ENCODE results near the gene CACNA2D4.

Gene CACNA2D4

DNA sequence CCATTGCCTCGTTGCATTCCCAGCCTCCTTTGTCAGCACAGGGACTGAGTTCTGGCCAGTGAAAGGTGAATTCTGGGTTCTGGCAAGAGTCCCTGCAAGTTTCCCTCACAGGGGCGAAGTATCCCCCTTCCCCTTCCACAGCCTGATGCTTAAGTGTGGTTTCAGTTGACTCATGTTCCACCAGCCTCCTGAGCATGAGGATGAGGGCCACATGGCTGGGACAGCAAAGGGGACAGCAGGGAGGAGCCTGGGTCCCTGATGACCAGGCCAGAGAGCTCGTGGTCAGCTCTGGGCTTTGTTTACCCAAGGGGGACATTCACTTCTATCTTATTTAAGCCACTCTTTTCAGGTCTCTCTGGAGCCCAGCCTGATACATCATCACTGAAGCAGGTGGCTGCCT is 36.5 kb downstream of the CACNA2D4 start:
- Histone ChIP-seq H3K9ac (ENCODE audit: low read depth, low read length) (no peak overlapping the region), H3K4me1 (ENCODE audit: insufficient read depth, low read length) (no peaks in the 10 kb centered on the region), H3K27ac (ENCODE audit: low read length) (no peak overlapping the region), H3K9me3 (ENCODE audit: insufficient read depth, low read depth, low read length) (no peaks in the 10 kb centered on the region), H3K36me3 (ENCODE audit: insufficient read depth, low read depth, low read length) (no peaks in the 10 kb centered on the region), H3K27me3 (ENCODE audit: insufficient read depth, low read length) (no peaks in the 10 kb centered on the region), H3K4me3 (ENCODE audit: low read length) (no peak overlapping the region)

DNA sequence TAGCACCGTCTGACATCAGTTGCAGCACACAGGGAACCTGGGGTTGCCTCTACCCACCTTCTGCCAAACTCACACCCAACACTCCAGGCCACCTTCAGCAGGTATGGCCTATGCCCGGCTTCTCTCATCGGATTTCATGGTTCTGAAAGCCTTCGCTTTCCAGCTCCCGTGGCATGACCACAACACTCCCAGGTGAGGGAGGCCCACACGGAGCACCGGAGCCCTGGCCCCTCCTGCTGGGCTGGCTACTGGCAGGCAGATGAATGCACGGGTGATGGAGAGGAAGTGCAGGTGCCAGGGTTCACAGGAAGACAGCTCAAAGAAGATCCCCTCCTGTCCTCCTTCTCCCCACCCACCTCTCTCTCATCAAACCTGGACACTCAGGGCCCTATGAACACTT is 37.2 kb downstream of the CACNA2D4 start:
- H3K4me3 ChIP-seq (ENCODE audit: low read length), result no peak overlapping the region
- no peak overlapping the region for H3K9ac ChIP-seq (ENCODE audit: low read depth, low read length)
- H3K4me1 ChIP-seq (ENCODE audit: insufficient read depth, low read length), result no peaks in the 10 kb centered on the region
- no peaks in the 10 kb centered on the region for H3K27me3 ChIP-seq (ENCODE audit: insufficient read depth, low read length)
- H3K9me3 ChIP-seq (ENCODE audit: insufficient read depth, low read depth, low read length), result no peaks in the 10 kb centered on the region
- no peaks in the 10 kb centered on the region for H3K36me3 ChIP-seq (ENCODE audit: insufficient read depth, low read depth, low read length)
- no peak overlapping the region for H3K27ac ChIP-seq (ENCODE audit: low read length)

DNA sequence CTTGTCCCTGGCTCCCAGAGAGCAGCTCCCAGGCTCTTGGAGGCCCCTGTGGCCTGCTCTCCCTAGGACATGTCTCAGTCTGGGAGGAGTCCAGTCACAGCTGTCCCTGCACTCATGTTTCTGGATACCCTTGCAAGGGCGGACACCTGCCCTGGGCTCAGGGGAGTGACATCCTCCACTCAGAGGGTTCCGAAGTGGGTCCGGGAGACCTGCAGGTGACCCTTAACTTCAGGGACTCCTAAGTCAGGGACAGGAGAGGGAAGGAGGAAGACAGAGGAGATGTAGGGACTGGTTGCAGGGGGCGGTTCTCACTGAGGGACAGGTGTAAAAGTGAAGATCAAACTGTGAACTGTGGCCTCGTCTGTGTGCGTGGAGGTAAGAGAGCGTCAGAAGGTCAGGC is 37.6 kb downstream of the CACNA2D4 start:
- H3K9ac ChIP-seq (ENCODE audit: low read depth, low read length), result no peak overlapping the region
- no peaks in the 10 kb centered on the region for H3K36me3 ChIP-seq (ENCODE audit: insufficient read depth, low read depth, low read length)
- no peaks in the 10 kb centered on the region for H3K27me3 ChIP-seq (ENCODE audit: insufficient read depth, low read length)
- no peak overlapping the region for H3K27ac ChIP-seq (ENCODE audit: low read length)
- no peaks in the 10 kb centered on the region for H3K9me3 ChIP-seq (ENCODE audit: insufficient read depth, low read depth, low read length)
- H3K4me1 ChIP-seq (ENCODE audit: insufficient read depth, low read length), result no peaks in the 10 kb centered on the region
- H3K4me3 ChIP-seq (ENCODE audit: low read length), result no peak overlapping the region

DNA sequence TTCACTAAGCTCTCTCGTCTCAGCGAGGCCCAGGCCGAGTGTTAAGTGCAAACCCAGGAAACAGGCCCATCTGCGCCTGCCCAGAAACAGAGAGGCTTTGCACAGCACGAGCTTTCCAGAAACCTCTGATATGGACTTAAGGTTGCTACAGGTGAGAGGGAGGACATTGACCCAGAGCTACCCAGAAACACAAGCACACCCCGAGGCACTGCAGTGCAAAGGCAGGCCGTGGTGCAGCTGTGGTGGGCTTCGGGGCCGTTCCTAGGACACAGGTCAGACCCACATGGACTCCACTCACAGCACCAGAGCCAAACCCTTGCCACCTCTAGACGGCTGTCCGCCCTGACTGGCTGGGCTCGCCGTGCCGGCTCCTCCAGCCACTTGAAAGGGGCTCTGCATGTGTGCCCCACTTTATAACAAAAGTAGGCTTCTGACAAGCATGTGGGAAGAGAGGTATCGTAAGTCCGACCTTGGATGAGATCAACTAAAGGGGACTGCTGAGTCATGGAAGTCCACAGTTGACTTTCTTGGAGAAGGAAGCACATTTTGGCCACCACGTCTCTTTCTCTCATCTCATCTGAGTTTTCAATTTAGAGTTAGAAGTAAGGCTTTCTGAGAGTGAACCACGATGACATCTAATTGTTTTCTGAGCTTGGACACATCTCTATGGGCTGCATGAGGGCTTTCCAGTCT is 38.2 kb downstream of the CACNA2D4 start:
- Histone ChIP-seq H3K4me3 (ENCODE audit: low read length) (no peak overlapping the region), H3K4me1 (ENCODE audit: insufficient read depth, low read length) (no peaks in the 10 kb centered on the region), H3K9ac (ENCODE audit: low read depth, low read length) (no peak overlapping the region), H3K9me3 (ENCODE audit: insufficient read depth, low read depth, low read length) (no peaks in the 10 kb centered on the region), H3K36me3 (ENCODE audit: insufficient read depth, low read depth, low read length) (no peaks in the 10 kb centered on the region), H3K27me3 (ENCODE audit: insufficient read depth, low read length) (no peaks in the 10 kb centered on the region), H3K27ac (ENCODE audit: low read length) (no peak overlapping the region)

DNA sequence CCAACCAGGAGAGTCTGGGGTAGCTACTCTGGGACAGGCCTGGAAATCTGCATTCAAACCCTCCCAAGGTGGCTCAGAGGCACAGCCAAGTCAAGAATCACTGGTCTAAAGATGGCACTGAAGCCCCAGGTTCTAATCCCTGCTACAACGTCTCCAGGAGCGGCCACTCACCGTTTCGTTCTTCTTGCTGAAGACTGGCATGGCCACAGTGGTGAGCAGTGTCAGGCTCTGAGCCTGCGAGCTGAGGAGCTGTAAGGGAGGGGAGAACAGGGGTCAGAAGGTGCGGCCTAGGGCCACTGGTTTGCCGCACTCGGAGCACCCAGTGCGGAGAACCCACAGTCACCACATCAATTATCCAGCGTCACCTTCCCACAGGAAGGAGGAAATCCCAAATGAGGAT is 38.8 kb downstream of the CACNA2D4 start:
- Histone ChIP-seq H3K9me3 (ENCODE audit: insufficient read depth, low read depth, low read length) (no peaks in the 10 kb centered on the region), H3K9ac (ENCODE audit: low read depth, low read length) (no peak overlapping the region), H3K27me3 (ENCODE audit: insufficient read depth, low read length) (no peaks in the 10 kb centered on the region)

DNA sequence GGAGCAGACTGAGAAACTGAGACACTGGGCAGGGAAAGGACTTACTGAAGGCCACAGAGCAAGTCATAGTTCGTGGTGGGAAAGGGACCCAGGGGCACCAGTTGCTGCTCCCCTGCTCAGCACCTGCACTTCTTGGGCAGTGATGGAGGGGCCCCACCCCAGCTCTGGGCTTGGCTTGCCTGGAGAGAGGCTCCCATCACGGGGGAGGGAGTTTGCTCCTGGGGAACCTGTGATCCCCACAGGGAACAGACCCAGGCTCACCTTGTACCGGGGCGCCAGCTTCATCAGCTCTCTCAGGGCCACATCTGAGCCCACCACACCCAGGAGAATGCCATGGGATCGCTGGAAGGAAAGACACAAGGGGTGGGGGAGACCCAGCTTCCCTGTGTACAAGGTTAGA is 39.8 kb downstream of the CACNA2D4 start:
- Histone ChIP-seq H3K27me3 (ENCODE audit: insufficient read depth, low read length) (no peaks in the 10 kb centered on the region), H3K9ac (ENCODE audit: low read depth, low read length) (no peak overlapping the region), H3K9me3 (ENCODE audit: insufficient read depth, low read depth, low read length) (no peaks in the 10 kb centered on the region), H3K36me3 (ENCODE audit: insufficient read depth, low read depth, low read length) (no peaks in the 10 kb centered on the region), H3K27ac (ENCODE audit: low read length) (no peak overlapping the region), H3K4me1 (ENCODE audit: insufficient read depth, low read length) (no peaks in the 10 kb centered on the region), H3K4me3 (ENCODE audit: low read length) (no peak overlapping the region)

More for the DNA sequence above, 38.8 kb downstream of the CACNA2D4 start:
- H3K4me1 ChIP-seq (ENCODE audit: insufficient read depth, low read length), result no peaks in the 10 kb centered on the region
- no peak overlapping the region for H3K4me3 ChIP-seq (ENCODE audit: low read length)
- no peaks in the 10 kb centered on the region for H3K36me3 ChIP-seq (ENCODE audit: insufficient read depth, low read depth, low read length)
- no peak overlapping the region for H3K27ac ChIP-seq (ENCODE audit: low read length)

DNA sequence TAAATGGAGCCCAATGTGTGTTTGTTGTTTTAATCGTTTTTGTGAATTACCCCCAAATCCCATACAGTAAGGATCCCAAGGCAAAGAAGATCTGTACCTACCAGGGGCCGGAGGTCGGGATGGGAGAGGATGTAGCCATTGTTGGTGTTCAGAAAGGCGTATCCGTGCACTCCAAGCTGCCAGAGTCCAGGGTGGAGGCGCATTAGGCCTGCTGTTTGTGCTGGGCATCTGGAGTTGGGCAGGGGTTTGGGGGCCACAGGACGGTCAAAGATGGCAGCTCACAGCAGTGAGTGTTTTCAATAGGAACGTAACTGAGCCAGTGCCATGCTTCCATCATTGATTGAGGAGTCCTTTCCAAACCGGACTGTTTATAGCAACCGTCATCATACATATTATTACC is 40.2 kb downstream of the CACNA2D4 start:
- Histone ChIP-seq H3K27ac (ENCODE audit: low read length) (no peak overlapping the region), H3K4me3 (ENCODE audit: low read length) (no peak overlapping the region), H3K4me1 (ENCODE audit: insufficient read depth, low read length) (no peaks in the 10 kb centered on the region), H3K36me3 (ENCODE audit: insufficient read depth, low read depth, low read length) (no peaks in the 10 kb centered on the region), H3K27me3 (ENCODE audit: insufficient read depth, low read length) (no peaks in the 10 kb centered on the region), H3K9me3 (ENCODE audit: insufficient read depth, low read depth, low read length) (no peaks in the 10 kb centered on the region), H3K9ac (ENCODE audit: low read depth, low read length) (no peak overlapping the region)

DNA sequence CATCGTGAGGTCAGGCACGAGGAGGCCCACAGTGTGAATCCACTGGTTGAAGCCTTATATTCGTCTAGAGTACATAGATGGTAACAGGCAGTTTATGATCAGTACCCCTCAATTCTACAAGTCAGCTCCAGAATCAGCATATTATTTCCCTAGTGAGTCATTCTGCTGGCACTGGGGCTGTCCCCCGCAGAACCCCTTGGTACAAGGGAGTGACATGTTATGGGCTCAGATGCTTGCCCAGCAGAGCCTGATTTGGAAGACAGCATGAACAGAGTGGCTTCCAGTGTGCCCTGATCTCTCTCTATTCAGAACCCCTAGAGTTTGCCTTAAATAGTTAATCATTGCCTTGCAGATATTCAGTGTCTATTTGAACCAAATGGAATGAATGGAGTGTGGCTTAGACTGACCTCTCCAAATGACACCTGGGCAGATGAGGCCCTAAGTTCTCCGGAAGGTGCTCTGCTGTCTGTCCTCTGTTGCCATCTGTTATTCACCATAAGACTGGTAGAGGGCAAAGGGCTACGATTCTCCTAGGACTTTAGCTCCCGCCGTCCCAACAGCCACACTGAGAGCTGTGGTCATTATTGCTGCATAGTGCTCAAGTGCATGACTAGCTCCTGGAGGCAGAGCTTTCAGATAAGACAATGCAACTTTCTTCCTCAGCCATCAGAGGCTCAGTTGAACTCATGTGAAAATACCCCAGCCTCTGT is 41.1 kb downstream of the CACNA2D4 start:
- H3K4me3 ChIP-seq (ENCODE audit: low read length), result no peak overlapping the region
- no peaks in the 10 kb centered on the region for H3K4me1 ChIP-seq (ENCODE audit: insufficient read depth, low read length)
- no peaks in the 10 kb centered on the region for H3K36me3 ChIP-seq (ENCODE audit: insufficient read depth, low read depth, low read length)
- no peaks in the 10 kb centered on the region for H3K9me3 ChIP-seq (ENCODE audit: insufficient read depth, low read depth, low read length)
- no peaks in the 10 kb centered on the region for H3K27me3 ChIP-seq (ENCODE audit: insufficient read depth, low read length)
- H3K27ac ChIP-seq (ENCODE audit: low read length), result no peak overlapping the region
- H3K9ac ChIP-seq (ENCODE audit: low read depth, low read length), result no peak overlapping the region

DNA sequence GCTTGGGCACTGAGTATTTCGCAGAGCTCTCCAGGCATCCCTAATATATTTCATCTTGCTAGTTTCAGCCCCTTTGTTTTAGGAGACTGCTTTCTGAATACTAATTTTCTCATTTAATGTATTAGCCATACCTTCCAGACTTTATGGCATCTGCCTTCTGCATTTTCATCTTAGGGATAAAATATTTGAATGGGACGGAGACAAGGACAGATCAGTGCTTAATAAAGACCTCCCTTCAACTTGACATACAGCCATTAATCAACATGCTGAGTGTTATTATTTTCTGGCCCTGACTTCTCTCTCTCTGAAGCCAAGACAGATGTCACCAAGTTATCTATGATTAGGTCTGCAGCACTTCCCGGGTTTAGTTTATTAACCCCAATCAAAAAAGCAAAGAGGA is 42.4 kb downstream of the CACNA2D4 start:
- H3K9ac ChIP-seq (ENCODE audit: low read depth, low read length), result no peak overlapping the region
- H3K4me3 ChIP-seq (ENCODE audit: low read length), result no peak overlapping the region
- H3K9me3 ChIP-seq (ENCODE audit: insufficient read depth, low read depth, low read length), result no peaks in the 10 kb centered on the region
- no peaks in the 10 kb centered on the region for H3K36me3 ChIP-seq (ENCODE audit: insufficient read depth, low read depth, low read length)
- H3K27ac ChIP-seq (ENCODE audit: low read length), result no peak overlapping the region
- H3K4me1 ChIP-seq (ENCODE audit: insufficient read depth, low read length), result no peaks in the 10 kb centered on the region
- no peaks in the 10 kb centered on the region for H3K27me3 ChIP-seq (ENCODE audit: insufficient read depth, low read length)

DNA sequence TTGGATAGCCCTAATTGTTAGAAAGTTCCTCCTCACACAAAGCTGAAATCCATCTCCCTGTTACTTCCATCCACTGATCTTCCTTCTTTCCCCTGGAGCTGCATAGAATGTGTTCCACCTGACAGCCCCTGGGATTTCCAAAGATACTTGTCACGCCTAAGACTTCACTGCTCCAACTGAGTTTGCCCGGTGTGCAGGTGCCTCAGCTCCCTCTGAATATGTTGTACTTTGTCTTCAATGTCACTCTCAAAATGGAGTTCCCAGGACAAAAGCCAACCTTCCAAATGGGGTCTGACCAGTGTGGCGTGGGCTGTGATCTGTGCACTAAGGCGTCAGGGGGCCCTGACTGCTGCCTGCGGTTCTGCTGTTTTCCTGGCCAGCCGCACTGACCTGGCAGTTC is 42.8 kb downstream of the CACNA2D4 start:
- no peaks in the 10 kb centered on the region for H3K4me1 ChIP-seq (ENCODE audit: insufficient read depth, low read length)
- H3K27me3 ChIP-seq (ENCODE audit: insufficient read depth, low read length), result no peaks in the 10 kb centered on the region
- no peak overlapping the region for H3K27ac ChIP-seq (ENCODE audit: low read length)
- H3K9me3 ChIP-seq (ENCODE audit: insufficient read depth, low read depth, low read length), result no peaks in the 10 kb centered on the region
- H3K4me3 ChIP-seq (ENCODE audit: low read length), result no peak overlapping the region
- H3K36me3 ChIP-seq (ENCODE audit: insufficient read depth, low read depth, low read length), result no peaks in the 10 kb centered on the region
- H3K9ac ChIP-seq (ENCODE audit: low read depth, low read length), result no peak overlapping the region

DNA sequence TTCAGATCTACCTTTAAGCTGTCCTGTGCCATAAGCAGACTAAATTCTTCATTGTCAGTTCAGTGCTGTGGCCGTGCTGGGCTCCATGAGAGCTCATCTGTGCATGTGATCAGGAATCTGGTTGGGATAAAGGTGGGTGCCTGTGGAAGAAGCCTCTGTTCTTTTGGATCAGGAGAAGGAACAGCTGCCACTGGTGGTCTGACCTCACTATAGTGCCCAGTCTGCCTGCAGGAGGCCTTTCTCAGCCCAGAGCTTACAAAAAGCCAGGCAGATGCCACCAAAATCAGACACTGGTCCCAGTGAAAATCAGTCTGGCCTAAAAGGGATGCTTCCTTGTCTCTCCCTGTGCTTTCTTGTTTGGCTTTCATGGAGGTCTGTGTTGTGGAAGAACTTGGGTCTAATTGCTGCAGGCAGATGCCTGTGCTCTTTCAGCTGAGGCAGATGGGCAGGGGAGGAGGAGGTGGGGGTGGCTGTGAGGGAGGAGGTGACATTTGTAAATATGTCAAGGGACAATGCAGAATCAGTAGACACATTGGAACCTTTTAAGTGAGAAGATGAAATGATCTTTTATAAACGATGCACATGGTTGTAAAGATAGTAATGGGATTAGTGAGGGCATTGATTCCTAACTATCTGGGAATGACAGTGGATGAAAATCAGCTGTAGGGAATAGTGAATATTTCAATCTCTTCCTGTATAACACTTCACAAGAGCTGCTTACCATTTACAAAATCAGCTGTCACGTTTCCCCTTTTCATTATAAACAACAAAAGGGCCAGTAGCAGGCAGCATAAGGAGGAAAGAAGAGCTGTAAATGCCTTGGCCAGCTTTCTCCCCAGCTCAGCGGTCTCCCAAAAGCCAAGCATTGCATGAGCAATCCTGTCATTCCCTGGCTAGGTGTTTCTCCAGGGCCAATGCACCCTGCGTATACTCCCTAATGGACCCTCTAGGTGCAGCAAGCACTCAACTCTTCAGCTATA is 44.6 kb downstream of the CACNA2D4 start:
- Histone ChIP-seq H3K4me1 (ENCODE audit: insufficient read depth, low read length) (no peaks in the 10 kb centered on the region), H3K36me3 (ENCODE audit: insufficient read depth, low read depth, low read length) (no peaks in the 10 kb centered on the region), H3K27ac (ENCODE audit: low read length) (no peak overlapping the region), H3K9ac (ENCODE audit: low read depth, low read length) (no peak overlapping the region), H3K9me3 (ENCODE audit: insufficient read depth, low read depth, low read length) (no peaks in the 10 kb centered on the region), H3K27me3 (ENCODE audit: insufficient read depth, low read length) (no peaks in the 10 kb centered on the region), H3K4me3 (ENCODE audit: low read length) (no peak overlapping the region)
